GM12873 (cell line): ENCODE data around the gene ZNF677.

ENCODE experiments used
- TF ChIP-seq, protein P1 (sequence below): IDR thresholded peaks from 2 replicates; pipeline ENCODE4 v1.5.1; 2012; ENCODE audit warnings: low read depth, mild to moderate bottlenecking, moderate library complexity, low read length, control low read depth; ENCODE audit not compliant: insufficient read depth; ENCODE audit errors: missing control alignments

The ZNF677 gene

DNA sequence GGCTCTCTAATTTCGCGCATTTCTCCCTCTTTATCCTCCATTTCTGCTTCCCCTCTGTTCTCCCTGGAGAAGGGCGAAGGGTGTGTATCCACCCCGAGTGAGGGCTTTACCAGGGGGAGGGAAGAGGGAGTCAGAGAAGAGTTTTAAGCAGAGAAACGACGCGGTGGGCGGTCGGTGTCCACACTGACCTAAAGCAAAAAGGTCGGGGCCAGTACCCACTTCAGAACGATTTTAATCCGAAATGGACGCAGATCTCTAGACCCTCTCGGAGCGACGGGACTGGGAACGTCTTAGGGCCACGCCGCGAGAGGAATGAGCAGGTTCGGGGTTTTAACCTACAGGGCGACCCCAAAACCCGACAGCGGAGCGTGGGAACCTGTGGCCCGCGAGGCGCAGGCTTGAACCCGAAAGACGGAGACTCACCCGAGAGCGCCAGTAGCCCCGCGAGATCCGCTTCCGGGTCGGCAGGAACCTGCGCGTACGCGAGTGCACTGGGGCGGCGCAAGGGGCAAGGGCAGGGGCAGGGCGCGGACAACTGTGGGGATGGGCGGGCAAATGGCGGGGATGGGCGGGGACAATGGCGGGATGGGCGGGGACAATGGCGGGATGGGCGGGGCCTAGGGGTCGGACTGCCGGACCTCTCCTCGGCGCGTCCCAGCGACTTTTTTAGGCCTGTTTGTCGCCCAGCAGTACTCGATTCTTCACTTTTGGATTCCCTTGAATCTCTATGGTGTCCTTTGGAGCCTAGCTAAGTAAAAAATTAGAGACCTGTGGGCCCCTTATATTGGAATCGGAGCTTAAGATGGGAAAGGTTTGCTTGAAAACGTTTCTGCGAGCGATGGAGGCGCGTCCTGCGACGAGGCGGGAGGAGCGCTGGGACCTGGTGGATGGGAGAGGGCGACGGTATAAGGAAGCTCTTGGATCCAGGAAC, at the start of gene ZNF677:
ZNF677 (minus strand) TSS at position 463 of the 931 bp plus-strand sequence. CDS start 3,323 bp downstream, outside the sequence.
- TF ChIP-seq, protein P1, sequence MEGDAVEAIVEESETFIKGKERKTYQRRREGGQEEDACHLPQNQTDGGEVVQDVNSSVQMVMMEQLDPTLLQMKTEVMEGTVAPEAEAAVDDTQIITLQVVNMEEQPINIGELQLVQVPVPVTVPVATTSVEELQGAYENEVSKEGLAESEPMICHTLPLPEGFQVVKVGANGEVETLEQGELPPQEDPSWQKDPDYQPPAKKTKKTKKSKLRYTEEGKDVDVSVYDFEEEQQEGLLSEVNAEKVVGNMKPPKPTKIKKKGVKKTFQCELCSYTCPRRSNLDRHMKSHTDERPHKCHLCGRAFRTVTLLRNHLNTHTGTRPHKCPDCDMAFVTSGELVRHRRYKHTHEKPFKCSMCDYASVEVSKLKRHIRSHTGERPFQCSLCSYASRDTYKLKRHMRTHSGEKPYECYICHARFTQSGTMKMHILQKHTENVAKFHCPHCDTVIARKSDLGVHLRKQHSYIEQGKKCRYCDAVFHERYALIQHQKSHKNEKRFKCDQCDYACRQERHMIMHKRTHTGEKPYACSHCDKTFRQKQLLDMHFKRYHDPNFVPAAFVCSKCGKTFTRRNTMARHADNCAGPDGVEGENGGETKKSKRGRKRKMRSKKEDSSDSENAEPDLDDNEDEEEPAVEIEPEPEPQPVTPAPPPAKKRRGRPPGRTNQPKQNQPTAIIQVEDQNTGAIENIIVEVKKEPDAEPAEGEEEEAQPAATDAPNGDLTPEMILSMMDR: no peak

DNA sequence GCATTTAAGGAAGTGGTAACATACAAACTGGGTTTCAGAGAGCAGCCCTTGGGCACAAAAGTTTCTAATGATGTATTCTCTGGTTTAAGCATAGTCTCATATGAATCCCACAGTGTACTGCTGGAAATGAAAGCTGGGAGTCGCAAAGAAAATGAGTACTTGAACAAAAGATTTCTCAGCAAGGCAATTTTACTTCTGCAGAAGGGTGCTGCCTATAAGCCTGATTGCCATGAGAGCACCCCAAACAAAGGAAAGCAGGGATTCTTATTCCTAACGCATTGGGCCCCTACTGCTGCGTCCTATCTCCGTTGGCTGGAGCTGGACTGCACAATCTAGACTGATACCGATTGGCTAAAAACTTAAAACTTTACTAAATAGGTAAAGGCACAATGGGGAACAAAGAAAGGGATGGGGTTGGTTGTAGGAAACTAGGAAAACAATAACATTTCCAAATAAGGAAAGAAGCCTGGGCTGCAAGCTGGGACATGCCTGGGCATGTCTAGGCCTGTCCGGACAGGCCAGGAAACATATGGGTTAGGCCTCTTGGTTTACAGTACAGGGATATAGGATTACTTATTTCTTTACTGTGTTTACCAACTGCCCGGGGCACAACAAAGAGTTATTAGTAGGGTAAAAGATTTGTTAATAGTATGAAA, 40.2 kb upstream of the ZNF677 start:
- TF ChIP-seq, protein P1: no peak

DNA sequence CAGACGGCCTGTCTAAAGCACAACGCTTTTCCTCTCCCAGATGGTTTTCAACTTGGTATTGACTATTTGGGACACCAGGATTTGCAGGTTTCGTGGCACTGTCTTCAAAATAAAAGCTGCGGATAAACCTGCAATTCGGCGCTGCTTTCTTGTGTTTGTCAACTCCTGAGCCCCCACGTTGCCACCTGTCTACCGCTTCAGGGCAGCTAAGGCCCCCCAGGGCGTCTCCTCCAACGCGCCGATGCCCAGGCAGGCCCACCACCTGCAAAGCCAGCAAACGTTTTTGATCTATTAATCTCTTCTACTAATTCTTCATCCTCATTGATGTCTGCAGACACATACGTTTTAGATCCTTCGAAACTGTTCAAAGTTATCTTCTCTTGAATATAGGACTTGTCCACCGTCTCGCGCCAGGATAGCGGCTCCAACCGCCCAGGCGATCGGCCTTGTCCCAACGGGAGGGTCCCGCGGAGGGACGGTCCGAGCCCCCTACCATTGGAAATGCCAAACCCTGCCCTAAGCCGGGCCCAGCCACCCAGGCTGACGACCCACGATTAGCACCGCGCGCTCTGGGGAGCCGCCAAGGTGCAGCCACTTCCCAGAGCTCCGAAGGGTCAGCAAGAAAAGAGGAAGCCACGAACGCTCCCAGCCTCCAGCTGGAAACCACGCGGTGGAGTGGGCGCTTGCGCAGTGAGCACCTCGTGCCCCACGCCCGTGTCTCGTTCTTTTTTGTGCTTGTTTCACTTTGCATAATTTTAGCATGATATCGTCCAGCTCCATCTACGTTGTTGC, 36.3 kb upstream of the ZNF677 start:
- TF ChIP-seq, protein P1: no peak

DNA sequence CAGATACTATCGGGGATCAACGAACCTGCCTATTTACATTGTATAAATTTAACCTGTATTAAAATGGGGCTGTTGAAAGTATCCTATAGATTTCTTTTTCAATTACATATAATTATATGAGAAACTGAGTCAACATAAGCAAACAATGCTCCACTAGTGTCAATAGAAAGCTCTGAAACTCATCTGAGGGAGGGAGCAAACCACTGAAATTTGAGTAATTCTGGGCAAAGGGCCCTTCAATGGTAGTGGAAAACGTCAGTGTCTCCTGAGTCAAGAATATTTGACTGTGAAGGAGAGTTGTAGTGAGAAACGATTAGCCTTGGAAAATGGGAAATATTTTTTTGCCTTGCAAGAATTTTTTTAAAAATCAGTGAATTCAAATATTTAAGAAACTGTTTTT, 30.4 kb upstream of the ZNF677 start:
- TF ChIP-seq, protein P1: no peak

DNA sequence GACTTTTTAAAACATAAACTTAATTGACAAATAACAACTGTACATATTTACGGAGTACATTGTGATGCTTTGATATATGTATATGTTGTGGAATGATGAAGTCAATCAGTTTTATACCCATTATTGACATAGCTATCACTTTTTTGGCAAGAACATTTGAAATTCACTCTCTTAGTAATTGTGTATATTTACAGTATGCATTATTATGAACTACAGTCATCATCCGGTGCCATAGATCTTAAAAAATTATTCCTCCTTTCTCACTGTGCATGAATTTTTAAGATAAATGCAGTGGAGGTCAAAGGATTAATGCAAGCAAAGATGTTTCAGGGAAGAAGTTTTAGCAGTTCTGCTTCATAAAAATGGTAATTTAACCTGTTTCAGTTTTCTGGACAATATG, 20.8 kb upstream of the ZNF677 start:
- TF ChIP-seq, protein P1: no peak

DNA sequence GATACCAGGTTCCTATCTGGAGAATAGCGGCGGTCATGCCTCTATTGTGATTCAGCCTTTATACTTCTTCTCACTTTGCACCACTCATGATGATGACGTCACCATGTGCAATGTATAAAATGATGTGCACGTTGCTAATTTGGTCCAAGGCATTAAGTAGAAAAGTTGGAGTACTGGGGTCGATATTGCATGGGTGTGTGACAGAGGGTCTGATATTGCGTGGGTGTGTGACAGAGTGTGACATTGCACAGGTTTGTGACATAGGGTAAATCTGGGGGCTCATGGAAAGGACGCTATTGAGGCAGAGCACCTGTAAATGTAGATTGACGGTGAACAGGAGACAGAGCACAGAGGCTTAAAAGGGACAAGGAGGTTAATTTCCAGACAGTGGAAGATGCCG, 17.4 kb upstream of the ZNF677 start:
- TF ChIP-seq, protein P1: no peak
